GM12878 (cell line): ENCODE results near the gene PTPRN2. TPM values are rescaled to one million over a fixed set of nuclear protein-coding genes. Genes with fewer than 3 reads are reported as not detected.

Experiments
- ATAC-seq: fragments of 200-7000 bp; cut with Tn5 transposase; 3 replicates; pipeline ENCODE4 v1.9.1; 2020; ENCODE audit warnings: mild to moderate bottlenecking, moderate library complexity
- BruUV-seq: library from RNA; stranded (reverse); fragments of 400-500 nt; replicated peaks from 2 replicates; lab custom pipeline; 2021; lab: Mats Ljungman, UMichigan
- CTCF ChIA-PET: fragments of 300-600 bp; sonication (Branson Sonifier 250); formaldehyde crosslinking; extraction: SDS; loops from one replicate; lab custom pipeline; 2021; ENCODE audit warnings: inconsistent platforms; lab: Yijun Ruan, JAX
- POLR2A ChIA-PET: fragments of 350-600 bp; formaldehyde crosslinking; extraction: SDS; loops from one replicate; lab custom pipeline; 2021; ENCODE audit warnings: inconsistent platforms; lab: Charles Lee
- RAD21 ChIA-PET: fragments of 300-600 bp; sonication (Branson Sonifier 250); formaldehyde crosslinking; loops from one replicate; lab custom pipeline; 2023; ENCODE audit warnings: antibody characterized with exemption; ENCODE audit not compliant: unreplicated experiment; lab: Charles Lee
- SMC1A ChIA-PET: fragments of 300-600 bp; sonication (Branson Sonifier 250); formaldehyde crosslinking; loops from one replicate; lab custom pipeline; 2023; ENCODE audit not compliant: unreplicated experiment, uncharacterized antibody; lab: Charles Lee
- DNase-seq: peaks from one replicate; pipeline ENCODE4 v3.0.0-alpha.2; 2011; ENCODE audit warnings: low read depth, low spot score
- FAIRE-seq: peaks from 3 replicates; lab custom pipeline; 2011; peaks lifted over from hg19 to GRCh38; lab: Jason Lieb, UNC
- H2AFZ ChIP-seq: 2 replicates; pipeline ENCODE4 v1.6.0; 2011; ENCODE audit warnings: low read depth, low read length, control low read depth; ENCODE audit not compliant: control insufficient read depth
- H3K27ac ChIP-seq: 2 replicates; pipeline ENCODE4 v1.5.1; 2011; ENCODE audit warnings: control low read depth; ENCODE audit not compliant: control insufficient read depth, insufficient read depth
- H3K27me3 ChIP-seq, 2 experiments: replicated peaks in 1 of 2; 2 replicates each; pipeline versions ENCODE4 v1.6.0 to v1.6.1; 2011; ENCODE audit warnings: low read length in 1 of 2; ENCODE audit not compliant: control insufficient read depth in 2 of 2, insufficient read depth in 2 of 2
- H3K36me3 ChIP-seq, 2 experiments: 2 replicates each; pipeline ENCODE4 v1.5.1; 2011; ENCODE audit warnings: low read length in 1 of 2; ENCODE audit not compliant: control insufficient read depth in 2 of 2, insufficient read depth in 2 of 2
- H3K4me1 ChIP-seq: 2 replicates; pipeline ENCODE4 v1.6.1; 2011; ENCODE audit warnings: mild to moderate bottlenecking, low read length, moderate library complexity, mixed read lengths; ENCODE audit not compliant: control insufficient read depth, insufficient read depth
- H3K4me2 ChIP-seq: 2 replicates; pipeline ENCODE4 v1.6.0; 2011; ENCODE audit warnings: control low read depth; ENCODE audit not compliant: control insufficient read depth, insufficient read depth
- H3K4me3 ChIP-seq: fragments of 200-600 bp; sonication (generic); 2 replicates; pipeline ENCODE4 v1.5.1; 2016
- H3K79me2 ChIP-seq: 2 replicates; pipeline ENCODE4 v1.6.0; 2011; ENCODE audit warnings: low read length; ENCODE audit not compliant: control insufficient read depth, insufficient read depth
- H3K9ac ChIP-seq: 2 replicates; pipeline ENCODE4 v1.8.0; 2011; ENCODE audit warnings: low read length, control low read depth, mixed read lengths; ENCODE audit not compliant: control insufficient read depth, insufficient read depth
- H3K9me3 ChIP-seq: replicated peaks from 3 replicates; pipeline ENCODE4 v1.5.1; 2011; ENCODE audit warnings: mild to moderate bottlenecking, low read length; ENCODE audit not compliant: control insufficient read depth, insufficient read depth
- H4K20me1 ChIP-seq: 2 replicates; pipeline ENCODE4 v1.6.0; 2011; ENCODE audit not compliant: control insufficient read depth, insufficient read depth
- CBX5 ChIP-seq: sonication (generic); IDR thresholded peaks from 2 replicates; pipeline ENCODE4 v1.6.1; 2016; ENCODE audit warnings: low read depth, moderate library complexity, mild to moderate bottlenecking, inconsistent platforms
- DPF2 ChIP-seq: fragments of 450-650 bp; IDR thresholded peaks from 2 replicates; pipeline ENCODE4 v1.6.1; 2017; ENCODE audit warnings: mild to moderate bottlenecking
- JUND ChIP-seq: IDR thresholded peaks from 2 replicates; pipeline ENCODE4 v1.6.1; 2012; ENCODE audit warnings: low read depth, mild to moderate bottlenecking, low read length, improper control_type of control experiment, moderate library complexity
- NR2C2 ChIP-seq: IDR thresholded peaks from 2 replicates; pipeline ENCODE4 v1.6.1; 2011; ENCODE audit warnings: borderline replicate concordance, low read depth; ENCODE audit not compliant: control insufficient read depth, insufficient read length
- SMARCA5 ChIP-seq: fragments of 450-650 bp; IDR thresholded peaks from 2 replicates; pipeline ENCODE4 v1.6.1; 2017; ENCODE audit warnings: mild to moderate bottlenecking
- SREBF1 ChIP-seq: IDR thresholded peaks from 2 replicates; pipeline ENCODE4 v1.6.1; 2012; ENCODE audit warnings: mild to moderate bottlenecking, low read length
- STAT3 ChIP-seq: IDR thresholded peaks from 2 replicates; pipeline ENCODE4 v1.6.1; 2011; ENCODE audit warnings: low read depth, low read length, improper control_type of control experiment
- SUPT20H ChIP-seq: IDR thresholded peaks from 2 replicates; pipeline ENCODE4 v1.6.1; 2011; ENCODE audit warnings: low read depth, mild to moderate bottlenecking, low read length, moderate library complexity, borderline replicate concordance; ENCODE audit not compliant: control insufficient read depth
- TBL1XR1 ChIP-seq: IDR thresholded peaks from 2 replicates; pipeline ENCODE4 v1.6.1; 2012; ENCODE audit warnings: low read depth, low read length, improper control_type of control experiment
- WGBS: methylation state at CpG from one replicate; pipeline ENCODE4 v1.1.6; 2016; ENCODE audit warnings: low lambda C conversion rate; ENCODE audit not compliant: insufficient replicate concordance, insufficient coverage; ENCODE audit errors: missing lambda C conversion rate; 5-methylcytosine and 5-hydroxymethylcytosine counted together
- in situ Hi-C: fragments of 300-500 bp; cut with MboI; formaldehyde crosslinking; loops from 9 replicates; pipeline ENCODE4 v1.14.3; 2018; ENCODE audit warnings: mixed read lengths
- intact Hi-C: fragments of 100-400 bp; cut with micrococcal nuclease; formaldehyde crosslinking; loops from one replicate; pipeline ENCODE4 v1.14.2; 2022; ENCODE audit not compliant: unreplicated experiment
- polyA plus RNA-seq, 11 experiments: library from polyadenylated mRNA; depleted of rRNA in 4 of 11; unstranded in 6 of 11; stranded (reverse) in 5 of 11; fragments of >200 nt; fragmentation: Nextera tagmentation in 4 of 11; fragmentation: Illumina TruSeq in 1 of 11; extraction: Ambion mirVana in 4 of 11; extraction: Trizol in 1 of 11; gene quantifications; 1 replicate in 1 of 11; 2 replicates in 10 of 11; pipeline versions ENCODE4 v1.2.1 to v1.2.3, GENCODE V29; 2011 to 2016; ENCODE audit warnings: inconsistent platforms in 2 of 11, missing spikeins in 2 of 11, low read depth in 1 of 11
- total RNA-seq, 4 experiments: library from RNA; depleted of rRNA in 3 of 4; stranded (reverse); fragments of >200 nt in 3 of 4; fragmentation: Illumina TruSeq in 1 of 4; extraction: Trizol in 1 of 4; gene quantifications; 2 replicates each; pipeline versions ENCODE4 v1.2.1 to v1.2.3, GENCODE V29; 2013 to 2021
- TF ChIP-seq, protein P1 (sequence below): IDR thresholded peaks from 2 replicates; pipeline ENCODE4 v1.6.1; 2011; ENCODE audit warnings: low read depth, low read length, improper control_type of control experiment, borderline replicate concordance
- TF ChIP-seq, protein P2 (sequence below): fragments of 450-650 bp; IDR thresholded peaks from 2 replicates; pipeline ENCODE4 v1.6.1; 2018; ENCODE audit warnings: borderline replicate concordance, mild to moderate bottlenecking; ENCODE audit not compliant: partially characterized antibody

PTPRN2 gene
- total and polyA plus RNA-seq, 10 of the 15 experiments (the other 5 are each of a cell fraction or from before 2014, with no cell fraction given): 5.4 TPM; not detected in 9

GRCh38 chr7:158488181-158488971 lies 99.2 kb downstream of the PTPRN2 start:
- in situ Hi-C loops: no loop called here
- H2AFZ ChIP-seq: no peak overlapping the region

DNA sequence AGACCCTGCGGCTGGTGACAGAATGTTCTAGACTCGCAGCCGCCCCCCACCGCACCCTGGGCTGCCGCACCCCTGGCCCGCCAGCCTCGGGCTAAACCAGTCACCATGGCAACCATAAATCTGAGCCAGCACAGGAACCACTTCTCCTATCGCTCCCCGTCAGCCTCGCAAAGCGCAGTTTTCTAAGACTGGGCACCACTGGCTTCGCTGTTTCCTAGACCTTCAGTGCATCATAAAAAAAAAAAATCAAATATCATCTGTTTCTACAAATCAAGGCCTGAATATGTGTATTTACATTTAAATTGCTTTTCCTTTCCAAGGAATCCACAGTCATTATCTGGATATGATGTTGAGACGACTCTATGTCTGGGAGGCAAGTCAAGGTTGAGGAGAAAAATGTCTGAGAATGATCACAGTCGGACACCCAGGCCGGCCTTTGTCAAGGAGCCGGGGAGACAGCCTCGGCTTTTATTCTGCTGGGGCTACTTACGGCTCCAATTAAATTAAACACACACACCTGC lies 99.9 kb downstream of the PTPRN2 start:
- 67% methylated on average over 18 of the region's 18 CpGs for WGBS
- H3K27ac ChIP-seq: no peak overlapping the region
- H3K36me3 ChIP-seq: no peaks in the 10 kb centered on the region
- no peak overlapping the region for H2AFZ ChIP-seq
- ChIA-PET RAD21 (no interaction called here), CTCF (no interaction called here), SMC1A (no interaction called here), POLR2A (no interaction called here)
- no peaks in the 10 kb centered on the region for H3K79me2 ChIP-seq
- no peak for FAIRE-seq
- intact Hi-C loops (no loop called here), in situ Hi-C loops (no loop called here)
- DNase-seq: no peak
- no peak overlapping the region for H3K4me2 ChIP-seq
- ATAC-seq: no peak
- no peaks in the 10 kb centered on the region for H3K4me1 ChIP-seq
- no peaks in the 10 kb centered on the region; the same call in 2 of the 3 replicates for H3K9me3 ChIP-seq
- H4K20me1 ChIP-seq: no peaks in the 10 kb centered on the region
- H3K9ac ChIP-seq: no peak overlapping the region
- no peaks in the 10 kb centered on the region for H3K27me3 ChIP-seq
- BruUV-seq: no TSS peak
- no peak overlapping the region for H3K4me3 ChIP-seq
- TF ChIP-seq, protein P1, sequence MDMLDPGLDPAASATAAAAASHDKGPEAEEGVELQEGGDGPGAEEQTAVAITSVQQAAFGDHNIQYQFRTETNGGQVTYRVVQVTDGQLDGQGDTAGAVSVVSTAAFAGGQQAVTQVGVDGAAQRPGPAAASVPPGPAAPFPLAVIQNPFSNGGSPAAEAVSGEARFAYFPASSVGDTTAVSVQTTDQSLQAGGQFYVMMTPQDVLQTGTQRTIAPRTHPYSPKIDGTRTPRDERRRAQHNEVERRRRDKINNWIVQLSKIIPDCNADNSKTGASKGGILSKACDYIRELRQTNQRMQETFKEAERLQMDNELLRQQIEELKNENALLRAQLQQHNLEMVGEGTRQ: no peak
- TF ChIP-seq DPF2: no peak
- no peak for TF ChIP-seq SREBF1
- no peak for TF ChIP-seq TBL1XR1
- TF ChIP-seq SMARCA5: no peak
- no peak for TF ChIP-seq STAT3
- TF ChIP-seq CBX5: no peak
- TF ChIP-seq, protein P2, sequence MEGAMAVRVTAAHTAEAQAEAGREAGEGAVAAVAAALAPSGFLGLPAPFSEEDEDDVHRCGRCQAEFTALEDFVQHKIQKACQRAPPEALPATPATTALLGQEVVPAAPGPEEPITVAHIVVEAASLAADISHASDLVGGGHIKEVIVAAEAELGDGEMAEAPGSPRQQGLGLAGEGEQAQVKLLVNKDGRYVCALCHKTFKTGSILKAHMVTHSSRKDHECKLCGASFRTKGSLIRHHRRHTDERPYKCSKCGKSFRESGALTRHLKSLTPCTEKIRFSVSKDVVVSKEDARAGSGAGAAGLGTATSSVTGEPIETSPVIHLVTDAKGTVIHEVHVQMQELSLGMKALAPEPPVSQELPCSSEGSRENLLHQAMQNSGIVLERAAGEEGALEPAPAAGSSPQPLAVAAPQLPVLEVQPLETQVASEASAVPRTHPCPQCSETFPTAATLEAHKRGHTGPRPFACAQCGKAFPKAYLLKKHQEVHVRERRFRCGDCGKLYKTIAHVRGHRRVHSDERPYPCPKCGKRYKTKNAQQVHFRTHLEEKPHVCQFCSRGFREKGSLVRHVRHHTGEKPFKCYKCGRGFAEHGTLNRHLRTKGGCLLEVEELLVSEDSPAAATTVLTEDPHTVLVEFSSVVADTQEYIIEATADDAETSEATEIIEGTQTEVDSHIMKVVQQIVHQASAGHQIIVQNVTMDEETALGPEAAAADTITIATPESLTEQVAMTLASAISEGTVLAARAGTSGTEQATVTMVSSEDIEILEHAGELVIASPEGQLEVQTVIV: no peak
- no peak for TF ChIP-seq JUND

More at GRCh38 chr7:158488181-158488971, 99.2 kb downstream of the PTPRN2 start:
- Histone ChIP-seq H3K9ac (no peak overlapping the region), H3K36me3 (no peaks in the 10 kb centered on the region), H3K4me1 (no peaks in the 10 kb centered on the region), H3K9me3 (no peaks in the 10 kb centered on the region; the same call in 2 of the 3 replicates), H3K4me3 (no peak overlapping the region), H4K20me1 (no peaks in the 10 kb centered on the region), H3K4me2 (no peak overlapping the region), H3K79me2 (no peaks in the 10 kb centered on the region), H3K27me3 (no peaks in the 10 kb centered on the region), H3K27ac (no peak overlapping the region)
- POLR2A ChIA-PET: no interaction called here
- ATAC-seq: no peak
- CTCF ChIA-PET: no interaction called here
- SMC1A ChIA-PET: no interaction called here
- TF ChIP-seq SUPT20H (no peak), NR2C2 (no peak)
- BruUV-seq: no TSS peak
- no peak for FAIRE-seq
- no peak for DNase-seq
- intact Hi-C loops: no loop called here
- WGBS: 81% methylated on average over 42 of the region's 42 CpGs
- RAD21 ChIA-PET: no interaction called here
